K562 (cell line): ENCODE measurements around the gene PIGH. TPM values are rescaled to one million over a fixed set of nuclear protein-coding genes. Genes with fewer than 3 reads are reported as not detected.
A peak's percentile ranks its signal among the peaks of the same experiment; 100 is the strongest.

Source experiments
- EHMT2 ChIP-seq: fragments of 450-650 bp; IDR thresholded peaks from 2 replicates; pipeline ENCODE4 v1.6.1; 2018; ENCODE audit warnings: antibody characterized with exemption
- ELF1 ChIP-seq: fragments of 200-800 bp; sonication (Bioruptor generic); IDR thresholded peaks from 2 replicates; pipeline ENCODE4 v1.6.1; 2016; ENCODE audit warnings: missing genetic modification characterization, missing compliant biosample characterization
- FOXP1 ChIP-seq: sonication (generic); formaldehyde crosslinking; IDR thresholded peaks from 2 replicates; pipeline ENCODE4 v1.8.0; 2022; ENCODE audit warnings: mild to moderate bottlenecking, missing genetic modification reagents
- GATAD2B ChIP-seq: fragments of 450-650 bp; IDR thresholded peaks from 2 replicates; pipeline ENCODE4 v1.6.1; 2017; ENCODE audit warnings: mild to moderate bottlenecking, borderline replicate concordance
- L3MBTL2 ChIP-seq: fragments of 450-650 bp; IDR thresholded peaks from 2 replicates; pipeline ENCODE4 v1.6.1; 2016; ENCODE audit warnings: mild to moderate bottlenecking, moderate library complexity
- MAZ ChIP-seq, 2 experiments: fragments of 450-650 bp in 1 of 2; sonication (generic) in 1 of 2; formaldehyde crosslinking; IDR thresholded peaks in 1 of 2; conservative IDR thresholded peaks in 1 of 2; 2 replicates each; pipeline versions ENCODE4 v1.4.0 to v1.5.0; 2020; ENCODE audit warnings: mild to moderate bottlenecking in 1 of 2, missing genetic modification reagents in 1 of 2
- MED1 ChIP-seq: sonication (generic); formaldehyde crosslinking; IDR thresholded peaks from 2 replicates; pipeline ENCODE4 v1.8.1; 2023; ENCODE audit warnings: missing genetic modification reagents, borderline replicate concordance
- NR4A1 ChIP-seq, 2 experiments: fragments of 250-450 bp in 1 of 2; fragments of 450-650 bp in 1 of 2; sonication (Bioruptor Pico) in 1 of 2; IDR thresholded peaks; 2 replicates each; pipeline versions ENCODE4 v1.4.0 to v1.6.1; 2016 to 2020; ENCODE audit warnings: mild to moderate bottlenecking in 2 of 2, missing compliant biosample characterization in 1 of 2, missing genetic modification characterization in 1 of 2, moderate library complexity in 1 of 2
- PHF8 ChIP-seq: fragments of 200-600 bp; sonication (generic); IDR thresholded peaks from 2 replicates; pipeline ENCODE4 v1.6.1; 2012; ENCODE audit warnings: mixed run types, mild to moderate bottlenecking, inconsistent platforms, low read length, moderate library complexity, borderline replicate concordance
- RAD21 ChIP-seq, 2 experiments: fragments of 250-450 bp in 1 of 2; fragments of 450-650 bp in 1 of 2; sonication (Bioruptor Pico) in 1 of 2; formaldehyde crosslinking in 1 of 2; IDR thresholded peaks in 1 of 2; conservative IDR thresholded peaks in 1 of 2; 2 replicates each; pipeline versions ENCODE4 v1.4.0 to v1.8.0; 2020 to 2022; ENCODE audit warnings: mild to moderate bottlenecking in 2 of 2, moderate library complexity in 1 of 2
- ZKSCAN3 ChIP-seq: fragments of 250-450 bp; sonication (Bioruptor Pico); IDR thresholded peaks from 2 replicates; pipeline ENCODE4 v1.4.0; 2020
- ZNF124 ChIP-seq: sonication (generic); formaldehyde crosslinking; IDR thresholded peaks from 2 replicates; pipeline ENCODE4 v1.8.1; 2022; ENCODE audit warnings: missing genetic modification reagents
- ZNF282 ChIP-seq: sonication (generic); formaldehyde crosslinking; IDR thresholded peaks from 2 replicates; pipeline ENCODE4 v1.8.1; 2023; ENCODE audit warnings: missing genetic modification reagents
- polyA plus RNA-seq, 8 experiments: library from polyadenylated mRNA; depleted of rRNA in 4 of 8; stranded (reverse) in 5 of 8; unstranded in 3 of 8; fragments of >200 nt; fragmentation: Nextera tagmentation in 2 of 8; fragmentation: Illumina TruSeq in 1 of 8; extraction: Ambion mirVana in 2 of 8; extraction: Trizol in 1 of 8; gene quantifications; 2 replicates each; pipeline versions ENCODE4 v1.2.1 to v1.2.3, GENCODE V29; 2011 to 2014; ENCODE audit warnings: inconsistent platforms in 1 of 8, missing spikeins in 1 of 8
- total RNA-seq, 7 experiments: library from RNA; depleted of rRNA in 6 of 7; stranded (reverse); fragments of >200 nt in 6 of 7; fragmentation: Illumina TruSeq in 2 of 7; extraction: Trizol in 2 of 7; gene quantifications; 2 replicates each; pipeline versions ENCODE4 v1.2.1 to v1.2.3, GENCODE V29; 2011 to 2021; ENCODE audit warnings: low replicate concordance in 1 of 7
- TF ChIP-seq, protein P1 (sequence below): fragments of 450-650 bp; IDR thresholded peaks from one replicate; pipeline ENCODE4 v1.6.1; 2018; ENCODE audit warnings: mild to moderate bottlenecking, moderate library complexity; ENCODE audit not compliant: partially characterized antibody
- TF ChIP-seq, protein P2 (sequence below): sonication (generic); formaldehyde crosslinking; IDR thresholded peaks from 2 replicates; pipeline ENCODE4 v1.9.0; 2022; ENCODE audit warnings: mild to moderate bottlenecking, missing genetic modification reagents
- TF ChIP-seq, protein P3 (sequence below): sonication (generic); IDR thresholded peaks from 2 replicates; pipeline ENCODE4 v1.6.1; 2016
- TF ChIP-seq, protein P4 (sequence below): fragments of 450-650 bp; IDR thresholded peaks from 2 replicates; pipeline ENCODE4 v1.6.1; 2016; ENCODE audit warnings: borderline replicate concordance
- TF ChIP-seq, protein P5 (sequence below): sonication (generic); formaldehyde crosslinking; IDR thresholded peaks from 2 replicates; pipeline ENCODE4 v1.8.1; 2023; ENCODE audit warnings: mild to moderate bottlenecking, missing genetic modification reagents

Gene PIGH
- total and polyA plus RNA-seq, 9 of the 15 experiments (the other 6 are each of a cell fraction or from before 2014, with no cell fraction given) = 21.1 to 53.4 (median 24.7) TPM

DNA sequence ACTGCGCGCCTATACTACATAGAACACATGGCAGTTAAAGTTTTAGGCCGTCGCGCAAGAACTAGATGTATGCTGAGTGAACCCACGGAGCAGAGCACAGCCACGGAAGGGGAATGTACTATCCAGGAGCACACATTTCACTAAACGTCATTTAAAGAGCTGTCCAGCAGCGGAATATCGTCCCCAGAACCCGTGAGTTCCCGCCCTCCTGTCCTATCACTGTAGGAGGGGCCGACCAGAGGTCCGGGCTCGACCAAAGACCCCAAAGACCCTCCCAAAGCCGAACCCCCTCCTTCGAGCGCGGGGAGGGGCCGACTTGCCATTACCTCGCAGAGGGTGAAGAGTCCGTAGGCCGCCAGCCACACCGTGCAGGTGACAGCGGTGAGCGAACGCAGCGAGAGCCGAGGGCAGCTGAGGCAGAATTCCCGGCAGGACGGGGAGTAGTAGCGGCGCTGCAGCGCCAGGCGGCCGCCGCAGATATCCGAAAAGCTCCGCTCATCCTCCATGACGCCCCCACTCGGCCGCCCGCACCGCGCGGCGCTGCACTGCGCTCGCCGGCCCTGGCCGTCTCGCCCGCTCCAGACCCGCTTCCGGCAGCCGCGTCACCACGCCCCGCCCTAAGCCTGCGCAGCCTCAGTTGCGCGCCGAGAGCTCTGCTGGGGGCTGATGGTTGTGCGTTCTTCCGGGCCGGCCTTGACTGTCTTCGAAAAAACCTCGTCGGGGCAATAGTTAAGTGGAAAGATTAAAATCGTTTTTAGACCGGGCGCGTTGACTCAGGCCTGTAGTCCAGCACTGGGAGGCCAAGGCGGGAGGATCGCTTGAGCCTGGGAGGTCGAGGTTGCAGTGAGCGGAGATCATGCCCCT, at the start of gene PIGH (continued):
- TF ChIP-seq PHF8 (peak; percentile 60; the same call in 1 of the 2 replicates), ELF1 (peak; percentile 85), NR4A1 (CRISPR knock-in tag; IDR thresholded peaks at IDR 0.05) (no peak), NR4A1 (tag; IDR thresholded peaks at IDR 0.05) (no peak), RAD21 (CRISPR knock-in tag; conservative IDR thresholded peaks at IDR 0.05 in 1 of 2, IDR thresholded peaks at IDR 0.05 in 1 of 2) (peak; percentile 38 to 53; a peak in 3 of 4 replicates), ZNF124 (no peak), L3MBTL2 (peak; percentile 51), FOXP1 (CRISPR knock-in tag) (no peak), ZKSCAN3 (no peak), GATAD2B (no peak), MAZ (CRISPR knock-in tag; conservative IDR thresholded peaks at IDR 0.05 in 1 of 2, IDR thresholded peaks at IDR 0.05 in 1 of 2) (peak; percentile 73 to 80), EHMT2 (peak; percentile 46; the same call in 1 of the 2 replicates), MED1 (CRISPR knock-in tag) (no peak), ZNF282 (no peak)
- TF ChIP-seq, protein P1, sequence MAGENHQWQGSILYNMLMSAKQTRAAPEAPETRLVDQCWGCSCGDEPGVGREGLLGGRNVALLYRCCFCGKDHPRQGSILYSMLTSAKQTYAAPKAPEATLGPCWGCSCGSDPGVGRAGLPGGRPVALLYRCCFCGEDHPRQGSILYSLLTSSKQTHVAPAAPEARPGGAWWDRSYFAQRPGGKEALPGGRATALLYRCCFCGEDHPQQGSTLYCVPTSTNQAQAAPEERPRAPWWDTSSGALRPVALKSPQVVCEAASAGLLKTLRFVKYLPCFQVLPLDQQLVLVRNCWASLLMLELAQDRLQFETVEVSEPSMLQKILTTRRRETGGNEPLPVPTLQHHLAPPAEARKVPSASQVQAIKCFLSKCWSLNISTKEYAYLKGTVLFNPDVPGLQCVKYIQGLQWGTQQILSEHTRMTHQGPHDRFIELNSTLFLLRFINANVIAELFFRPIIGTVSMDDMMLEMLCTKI = no peak
- TF ChIP-seq, protein P2, sequence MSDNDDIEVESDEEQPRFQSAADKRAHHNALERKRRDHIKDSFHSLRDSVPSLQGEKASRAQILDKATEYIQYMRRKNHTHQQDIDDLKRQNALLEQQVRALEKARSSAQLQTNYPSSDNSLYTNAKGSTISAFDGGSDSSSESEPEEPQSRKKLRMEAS (CRISPR knock-in tag) = 0 out of 2 replicates have a peak, but pooled peaks have one; percentile 34
- TF ChIP-seq, protein P3, sequence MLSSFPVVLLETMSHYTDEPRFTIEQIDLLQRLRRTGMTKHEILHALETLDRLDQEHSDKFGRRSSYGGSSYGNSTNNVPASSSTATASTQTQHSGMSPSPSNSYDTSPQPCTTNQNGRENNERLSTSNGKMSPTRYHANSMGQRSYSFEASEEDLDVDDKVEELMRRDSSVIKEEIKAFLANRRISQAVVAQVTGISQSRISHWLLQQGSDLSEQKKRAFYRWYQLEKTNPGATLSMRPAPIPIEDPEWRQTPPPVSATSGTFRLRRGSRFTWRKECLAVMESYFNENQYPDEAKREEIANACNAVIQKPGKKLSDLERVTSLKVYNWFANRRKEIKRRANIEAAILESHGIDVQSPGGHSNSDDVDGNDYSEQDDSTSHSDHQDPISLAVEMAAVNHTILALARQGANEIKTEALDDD = no peak
- TF ChIP-seq, protein P4, sequence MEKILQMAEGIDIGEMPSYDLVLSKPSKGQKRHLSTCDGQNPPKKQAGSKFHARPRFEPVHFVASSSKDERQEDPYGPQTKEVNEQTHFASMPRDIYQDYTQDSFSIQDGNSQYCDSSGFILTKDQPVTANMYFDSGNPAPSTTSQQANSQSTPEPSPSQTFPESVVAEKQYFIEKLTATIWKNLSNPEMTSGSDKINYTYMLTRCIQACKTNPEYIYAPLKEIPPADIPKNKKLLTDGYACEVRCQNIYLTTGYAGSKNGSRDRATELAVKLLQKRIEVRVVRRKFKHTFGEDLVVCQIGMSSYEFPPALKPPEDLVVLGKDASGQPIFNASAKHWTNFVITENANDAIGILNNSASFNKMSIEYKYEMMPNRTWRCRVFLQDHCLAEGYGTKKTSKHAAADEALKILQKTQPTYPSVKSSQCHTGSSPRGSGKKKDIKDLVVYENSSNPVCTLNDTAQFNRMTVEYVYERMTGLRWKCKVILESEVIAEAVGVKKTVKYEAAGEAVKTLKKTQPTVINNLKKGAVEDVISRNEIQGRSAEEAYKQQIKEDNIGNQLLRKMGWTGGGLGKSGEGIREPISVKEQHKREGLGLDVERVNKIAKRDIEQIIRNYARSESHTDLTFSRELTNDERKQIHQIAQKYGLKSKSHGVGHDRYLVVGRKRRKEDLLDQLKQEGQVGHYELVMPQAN = peak; percentile 66
- TF ChIP-seq, protein P5, sequence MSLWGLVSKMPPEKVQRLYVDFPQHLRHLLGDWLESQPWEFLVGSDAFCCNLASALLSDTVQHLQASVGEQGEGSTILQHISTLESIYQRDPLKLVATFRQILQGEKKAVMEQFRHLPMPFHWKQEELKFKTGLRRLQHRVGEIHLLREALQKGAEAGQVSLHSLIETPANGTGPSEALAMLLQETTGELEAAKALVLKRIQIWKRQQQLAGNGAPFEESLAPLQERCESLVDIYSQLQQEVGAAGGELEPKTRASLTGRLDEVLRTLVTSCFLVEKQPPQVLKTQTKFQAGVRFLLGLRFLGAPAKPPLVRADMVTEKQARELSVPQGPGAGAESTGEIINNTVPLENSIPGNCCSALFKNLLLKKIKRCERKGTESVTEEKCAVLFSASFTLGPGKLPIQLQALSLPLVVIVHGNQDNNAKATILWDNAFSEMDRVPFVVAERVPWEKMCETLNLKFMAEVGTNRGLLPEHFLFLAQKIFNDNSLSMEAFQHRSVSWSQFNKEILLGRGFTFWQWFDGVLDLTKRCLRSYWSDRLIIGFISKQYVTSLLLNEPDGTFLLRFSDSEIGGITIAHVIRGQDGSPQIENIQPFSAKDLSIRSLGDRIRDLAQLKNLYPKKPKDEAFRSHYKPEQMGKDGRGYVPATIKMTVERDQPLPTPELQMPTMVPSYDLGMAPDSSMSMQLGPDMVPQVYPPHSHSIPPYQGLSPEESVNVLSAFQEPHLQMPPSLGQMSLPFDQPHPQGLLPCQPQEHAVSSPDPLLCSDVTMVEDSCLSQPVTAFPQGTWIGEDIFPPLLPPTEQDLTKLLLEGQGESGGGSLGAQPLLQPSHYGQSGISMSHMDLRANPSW (CRISPR knock-in tag) = no peak
